GM18498 (cell line): Measurements from ENCODE around the gene YWHAQ.
"Not testable (repeated sequence)": the region's sequence is repeated elsewhere in the genome, so short reads cannot be mapped to it uniquely, and the experiment has no call there.

ENCODE experiments used
- ATAC-seq: cut with Tn5 transposase; IDR thresholded peaks from one replicate; pipeline ENCODE4 v1.9.1; 2021; ENCODE audit warnings: mild to moderate bottlenecking, moderate library complexity; ENCODE audit not compliant: unreplicated experiment

The YWHAQ gene

DNA sequence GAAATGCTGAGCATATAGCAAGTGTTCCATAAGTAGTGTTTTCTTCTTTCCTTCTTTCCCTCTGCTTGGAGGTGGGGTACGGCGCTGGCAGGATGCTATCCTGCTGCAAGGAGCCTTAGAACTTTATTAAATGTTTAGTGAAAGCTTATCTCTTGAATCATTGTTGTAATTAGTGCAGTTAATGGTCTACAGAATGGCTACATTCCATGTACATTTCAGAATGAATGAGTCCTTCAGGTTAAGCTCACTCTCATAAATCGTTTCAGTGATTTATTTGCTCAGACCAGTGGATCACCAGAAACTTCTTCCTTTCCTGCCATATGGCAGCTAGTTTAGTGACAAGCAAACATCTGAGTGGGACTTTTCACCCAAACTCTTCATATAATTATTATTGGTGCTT lies 3.3 kb upstream of the YWHAQ start:
- no peak for ATAC-seq

GRCh38 chr2:9631878-9632700 lies 1.3 kb upstream of the YWHAQ start:
- no peak for ATAC-seq

DNA sequence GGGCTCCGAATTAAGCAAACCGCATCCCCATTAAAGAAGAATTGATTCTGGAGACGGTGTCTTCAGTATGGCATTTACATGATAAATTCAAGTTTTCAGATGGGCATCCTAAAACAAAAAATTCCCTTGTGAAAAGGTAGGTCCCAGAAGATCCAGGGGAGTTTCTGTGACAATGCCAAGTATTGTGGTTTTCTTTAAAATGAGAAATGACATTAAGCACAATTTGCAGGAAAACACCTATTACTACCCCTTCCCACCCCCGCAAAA lies 689 bp upstream of the YWHAQ start:
- ATAC-seq = no peak

DNA sequence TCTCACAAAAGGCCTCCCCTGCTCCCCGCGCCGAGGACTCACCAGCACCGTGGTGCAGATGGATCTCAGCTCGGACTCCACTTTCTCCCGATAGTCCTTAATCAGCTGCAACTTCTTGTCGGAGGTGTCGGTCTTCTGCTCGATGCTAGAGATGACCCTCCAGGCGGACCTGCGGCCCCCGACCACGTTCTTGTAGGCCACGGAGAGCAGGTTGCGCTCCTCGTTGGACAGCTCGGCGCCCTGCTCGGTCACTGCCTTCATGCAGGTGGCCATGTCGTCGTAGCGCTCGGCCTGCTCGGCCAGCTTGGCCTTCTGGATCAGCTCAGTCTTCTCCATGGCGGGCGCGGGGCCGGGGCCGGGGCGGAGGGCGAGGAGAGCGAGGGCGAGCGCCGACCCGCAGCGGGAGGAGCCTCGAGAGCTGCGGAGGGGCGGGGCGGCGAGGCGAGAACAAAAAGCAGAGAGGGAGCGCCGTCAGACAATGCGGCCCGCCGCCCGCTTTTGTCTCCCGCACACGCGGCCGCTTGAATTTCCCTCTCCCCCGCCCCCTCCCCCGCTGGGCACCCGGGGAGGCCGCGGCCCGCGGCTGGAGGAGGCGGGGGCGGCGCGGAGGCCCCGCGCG lies 571 bp downstream of the YWHAQ start:
- ATAC-seq = peak; percentile 49

DNA sequence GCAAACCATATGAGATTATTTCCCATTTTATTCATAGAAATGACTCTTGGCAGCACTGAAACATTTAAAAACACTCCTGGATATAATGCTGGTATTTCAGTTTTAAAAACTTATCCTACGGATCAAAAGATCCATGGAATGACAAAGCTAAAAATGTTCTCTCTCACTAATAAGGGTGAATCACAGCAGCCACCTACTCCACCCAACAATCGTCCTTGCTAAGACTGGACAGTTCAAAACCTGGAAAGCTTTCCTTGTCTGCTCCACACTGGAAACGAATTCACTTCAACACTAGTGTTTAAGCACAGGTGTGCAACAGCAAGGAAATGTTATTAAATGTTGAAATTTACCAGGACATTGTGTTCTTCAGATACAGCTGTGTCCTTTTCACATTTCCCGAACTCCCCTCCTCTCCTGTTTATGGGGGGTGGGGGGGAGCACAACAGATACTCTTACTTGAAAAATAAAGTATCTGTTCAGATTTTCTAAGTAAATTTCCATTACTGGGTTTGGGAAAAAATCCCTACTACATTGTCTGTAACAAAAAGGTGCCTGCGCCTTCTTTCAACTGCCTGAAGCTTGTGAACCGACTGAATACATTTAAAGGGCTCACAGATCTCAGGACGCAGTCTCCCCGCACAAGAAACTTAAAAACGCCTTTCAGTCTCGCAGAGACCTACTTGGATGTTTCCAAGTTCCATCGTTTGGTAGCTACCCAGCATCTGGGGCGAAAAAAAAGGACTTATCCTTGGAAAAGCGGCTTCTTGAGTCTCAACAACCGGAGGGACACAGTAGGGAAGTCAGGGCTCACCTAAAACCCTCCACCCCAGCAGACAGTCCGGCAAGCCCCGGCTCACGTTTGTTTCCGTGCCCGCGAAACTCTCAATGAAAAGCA lies 1.3 kb downstream of the YWHAQ start:
- no peak for ATAC-seq

DNA sequence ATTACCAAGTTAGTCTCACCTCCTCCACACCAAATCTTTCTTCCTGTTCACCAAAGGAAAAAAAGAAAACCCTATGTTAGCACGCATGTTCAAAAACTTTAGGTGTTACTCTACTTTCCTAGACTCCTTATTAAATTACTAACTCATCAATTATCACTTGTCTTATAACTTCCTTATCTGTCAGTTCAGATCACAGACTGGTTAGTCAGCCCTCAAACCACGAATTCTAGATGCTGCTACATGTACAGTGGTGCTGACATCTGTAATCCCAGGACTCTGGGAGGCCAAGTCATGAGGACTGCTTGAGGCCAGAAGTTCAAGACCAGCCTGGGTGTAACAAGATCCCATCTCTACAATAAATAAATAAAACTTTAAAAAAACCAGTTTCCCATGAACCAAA lies 3.5 kb downstream of the YWHAQ start:
- ATAC-seq = no peak

- no peak for ATAC-seq
These were observed 7.6 kb downstream of the YWHAQ start for GRCh38 chr2:9623151-9623550.

- ATAC-seq = not testable (repeated sequence)
These were observed 9.1 kb downstream of the YWHAQ start for GRCh38 chr2:9621655-9622054.

DNA sequence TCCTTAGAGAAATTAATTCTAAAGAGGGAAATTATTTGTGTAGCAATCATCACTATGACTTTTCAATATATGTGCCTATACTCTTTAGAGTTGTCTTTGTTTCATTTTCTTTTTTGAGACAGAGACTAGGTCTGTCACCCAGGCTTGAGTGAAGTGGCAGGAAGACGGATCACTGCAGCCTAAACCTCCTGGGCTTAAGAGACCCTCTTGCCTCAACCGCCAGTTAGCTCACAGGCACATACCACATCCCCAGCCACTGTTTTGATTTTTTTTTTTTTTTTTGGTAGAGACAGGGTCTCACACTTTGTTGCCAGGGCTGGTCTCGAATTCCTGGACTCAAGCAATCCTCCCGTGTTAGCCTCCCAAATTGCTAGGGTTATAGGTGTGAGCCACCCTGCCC lies 12.4 kb downstream of the YWHAQ start:
- peak; percentile 83 for ATAC-seq

GRCh38 chr2:9617749-9618148 lies 13.0 kb downstream of the YWHAQ start:
- no peak for ATAC-seq

DNA sequence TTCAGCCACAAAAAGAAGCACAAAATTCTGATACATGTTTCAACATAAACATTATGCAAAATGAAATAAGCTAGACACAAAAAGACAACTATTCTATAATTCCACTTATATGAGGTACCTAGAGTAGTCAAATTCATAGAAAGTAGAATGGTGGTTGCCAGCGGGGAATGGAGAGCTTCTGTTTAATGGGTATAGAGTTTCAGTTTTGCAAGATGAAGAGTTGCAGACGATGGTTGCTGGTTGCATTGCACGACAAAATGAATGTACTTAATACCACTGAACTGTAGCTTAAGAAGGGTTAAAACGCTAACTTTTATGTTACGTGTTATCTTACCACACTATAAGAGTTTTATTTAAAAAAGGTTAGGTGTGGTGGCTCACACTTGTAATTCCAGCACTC lies 13.5 kb downstream of the YWHAQ start:
- ATAC-seq = no peak

DNA sequence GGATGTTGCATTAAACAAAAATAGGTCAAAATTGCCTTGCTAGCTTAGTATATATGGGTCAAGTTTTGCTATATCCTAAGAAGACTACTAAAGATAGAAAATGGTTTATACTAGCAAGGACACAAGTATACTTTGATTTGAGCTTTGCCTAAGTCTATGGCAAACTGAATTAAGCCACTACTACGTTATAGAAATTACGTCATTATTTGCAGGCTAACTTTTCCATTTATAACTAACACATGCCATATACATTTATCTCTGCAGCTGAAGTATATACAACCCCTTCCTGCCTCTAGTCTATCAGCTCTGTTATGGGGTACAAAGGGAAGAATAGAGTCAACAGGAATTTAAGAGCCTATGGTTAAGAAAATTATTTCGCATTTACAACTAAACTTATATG lies 16.2 kb downstream of the YWHAQ start:
- ATAC-seq = no peak

- ATAC-seq = no peak
These were observed 17.5 kb downstream of the YWHAQ start for GRCh38 chr2:9613291-9613690.

GRCh38 chr2:9611549-9611912 lies 19.3 kb downstream of the YWHAQ start:
- not testable (repeated sequence) for ATAC-seq

GRCh38 chr2:9610781-9611548 lies 19.8 kb downstream of the YWHAQ start:
- no peak for ATAC-seq

DNA sequence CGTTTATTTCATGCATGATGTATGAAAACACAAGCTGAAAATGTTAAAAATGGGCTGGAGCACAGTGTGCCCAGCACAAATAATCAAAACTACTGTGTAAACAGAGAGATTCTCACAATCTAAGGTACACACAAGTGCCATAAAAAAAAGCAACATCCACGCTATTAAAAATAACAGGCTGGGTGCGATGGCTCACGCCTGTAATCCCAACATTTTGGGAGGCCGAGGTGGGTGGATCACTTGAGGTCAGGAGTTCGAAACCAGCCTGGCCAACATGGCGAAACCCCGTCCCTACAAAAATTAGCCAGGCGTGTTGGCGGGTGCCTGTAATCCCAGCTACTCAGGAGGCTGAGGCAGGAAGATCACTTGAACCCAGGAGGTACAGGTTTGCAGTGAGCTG lies 22.3 kb downstream of the YWHAQ start:
- ATAC-seq = peak; percentile 8

DNA sequence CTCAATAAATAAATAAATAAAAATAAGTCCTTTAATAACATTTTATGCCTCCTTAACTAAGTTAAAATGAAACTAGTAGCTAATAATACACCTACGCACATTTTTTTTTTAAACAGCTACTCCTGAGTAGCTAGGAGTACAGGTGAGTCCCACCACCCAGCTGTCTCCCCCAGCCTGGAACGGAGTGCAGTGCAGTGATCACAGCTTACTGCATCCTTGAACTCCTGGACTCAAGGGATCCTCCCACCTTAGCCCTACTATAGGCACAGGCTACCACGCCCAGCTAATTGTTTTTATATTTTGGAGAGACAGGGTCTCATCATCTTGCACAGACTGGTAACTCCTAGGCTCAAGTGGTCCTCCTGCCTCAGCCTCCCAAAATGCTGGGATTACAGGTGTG lies 28.4 kb downstream of the YWHAQ start:
- ATAC-seq = no peak

DNA sequence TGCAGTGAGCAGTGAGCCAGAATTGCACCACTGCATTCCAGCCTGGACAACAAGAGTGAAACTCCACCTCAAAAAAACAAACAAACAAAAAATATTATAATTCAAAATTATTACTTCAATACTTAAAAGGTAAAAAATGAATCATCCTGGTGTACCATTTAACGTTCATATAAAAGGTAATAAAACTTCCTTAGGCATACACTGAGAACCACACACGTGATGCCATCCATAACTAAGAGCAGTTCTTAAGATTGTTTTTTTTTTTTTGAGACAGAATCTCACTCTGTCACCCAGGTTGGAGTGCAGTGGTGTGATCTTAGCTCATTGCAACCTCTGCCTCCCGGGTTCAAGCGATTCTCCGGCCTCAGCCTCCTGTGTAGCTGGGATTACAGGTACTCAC lies 29.4 kb downstream of the YWHAQ start:
- ATAC-seq = no peak

GRCh38 chr2:9599430-9599829 lies 31.4 kb downstream of the YWHAQ start:
- no peak for ATAC-seq

- no peak for ATAC-seq
These were observed 34.0 kb downstream of the YWHAQ start for GRCh38 chr2:9596621-9597311.

GRCh38 chr2:9595746-9596145 lies 35.1 kb downstream of the YWHAQ start:
- no peak for ATAC-seq
